ENCODE data around the gene DSC3.
A peak's percentile ranks its signal among the peaks of the same experiment; 100 is the strongest.

DNA sequence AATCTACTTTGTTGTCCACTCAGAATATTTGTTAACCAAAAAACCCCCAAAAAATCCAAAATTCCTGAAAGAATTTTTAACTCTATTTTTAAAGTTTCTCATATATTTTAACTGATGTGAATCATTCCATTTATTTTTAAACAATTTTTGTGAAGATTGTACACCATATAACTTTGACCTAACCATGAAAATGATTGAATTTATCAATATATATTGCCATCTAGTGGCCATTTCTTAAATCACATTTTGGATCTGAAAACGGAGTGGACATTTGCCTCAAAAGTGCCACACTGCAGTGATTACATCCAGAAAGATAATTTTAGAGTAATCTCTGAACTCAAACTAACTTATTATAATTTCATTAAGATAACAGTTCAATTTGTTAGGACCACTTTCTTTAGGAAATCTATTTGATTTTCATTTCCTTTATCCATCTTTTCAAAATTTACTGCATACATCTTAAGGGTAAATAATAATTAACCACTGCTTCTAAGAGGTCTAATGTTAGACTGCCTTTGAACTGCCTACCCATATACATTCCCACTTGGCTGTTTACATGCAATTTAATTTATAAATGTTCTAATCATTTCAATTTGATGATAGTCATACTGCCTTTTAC is 71.1 kb downstream of the DSC3 start:
- TF ChIP-seq, protein P1, sequence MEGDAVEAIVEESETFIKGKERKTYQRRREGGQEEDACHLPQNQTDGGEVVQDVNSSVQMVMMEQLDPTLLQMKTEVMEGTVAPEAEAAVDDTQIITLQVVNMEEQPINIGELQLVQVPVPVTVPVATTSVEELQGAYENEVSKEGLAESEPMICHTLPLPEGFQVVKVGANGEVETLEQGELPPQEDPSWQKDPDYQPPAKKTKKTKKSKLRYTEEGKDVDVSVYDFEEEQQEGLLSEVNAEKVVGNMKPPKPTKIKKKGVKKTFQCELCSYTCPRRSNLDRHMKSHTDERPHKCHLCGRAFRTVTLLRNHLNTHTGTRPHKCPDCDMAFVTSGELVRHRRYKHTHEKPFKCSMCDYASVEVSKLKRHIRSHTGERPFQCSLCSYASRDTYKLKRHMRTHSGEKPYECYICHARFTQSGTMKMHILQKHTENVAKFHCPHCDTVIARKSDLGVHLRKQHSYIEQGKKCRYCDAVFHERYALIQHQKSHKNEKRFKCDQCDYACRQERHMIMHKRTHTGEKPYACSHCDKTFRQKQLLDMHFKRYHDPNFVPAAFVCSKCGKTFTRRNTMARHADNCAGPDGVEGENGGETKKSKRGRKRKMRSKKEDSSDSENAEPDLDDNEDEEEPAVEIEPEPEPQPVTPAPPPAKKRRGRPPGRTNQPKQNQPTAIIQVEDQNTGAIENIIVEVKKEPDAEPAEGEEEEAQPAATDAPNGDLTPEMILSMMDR (IDR thresholded peaks at IDR 0.05; ENCODE audit: borderline replicate concordance, extremely low read depth, low read length, poor library complexity, severe bottlenecking): peak; percentile 72
- TF ChIP-seq EZH2 (IDR thresholded peaks at IDR 0.05; ENCODE audit: borderline replicate concordance, low read depth, low read length, severe bottlenecking): no peak

All from DND-41 (cell line).